ENCODE results near the gene RNF224.

DNA sequence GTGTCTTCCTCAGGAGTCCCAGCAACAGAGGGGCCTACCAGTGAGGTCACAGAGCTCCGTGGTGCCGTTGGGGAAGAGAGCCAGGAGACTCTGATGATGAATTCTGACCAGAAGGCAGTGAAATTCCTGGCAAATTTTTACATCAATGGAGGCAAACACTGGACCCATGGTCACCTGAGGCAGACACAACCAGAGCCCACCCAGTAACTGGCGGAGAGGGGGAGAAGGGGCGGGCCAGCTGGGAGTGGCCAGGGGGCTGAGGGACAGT is 23.8 kb downstream of the RNF224 start, which contains the start of gene STPG3:
- no peak for TF ChIP-seq SREBF2 (IDR thresholded peaks at IDR 0.05)
- TF ChIP-seq, protein P1, sequence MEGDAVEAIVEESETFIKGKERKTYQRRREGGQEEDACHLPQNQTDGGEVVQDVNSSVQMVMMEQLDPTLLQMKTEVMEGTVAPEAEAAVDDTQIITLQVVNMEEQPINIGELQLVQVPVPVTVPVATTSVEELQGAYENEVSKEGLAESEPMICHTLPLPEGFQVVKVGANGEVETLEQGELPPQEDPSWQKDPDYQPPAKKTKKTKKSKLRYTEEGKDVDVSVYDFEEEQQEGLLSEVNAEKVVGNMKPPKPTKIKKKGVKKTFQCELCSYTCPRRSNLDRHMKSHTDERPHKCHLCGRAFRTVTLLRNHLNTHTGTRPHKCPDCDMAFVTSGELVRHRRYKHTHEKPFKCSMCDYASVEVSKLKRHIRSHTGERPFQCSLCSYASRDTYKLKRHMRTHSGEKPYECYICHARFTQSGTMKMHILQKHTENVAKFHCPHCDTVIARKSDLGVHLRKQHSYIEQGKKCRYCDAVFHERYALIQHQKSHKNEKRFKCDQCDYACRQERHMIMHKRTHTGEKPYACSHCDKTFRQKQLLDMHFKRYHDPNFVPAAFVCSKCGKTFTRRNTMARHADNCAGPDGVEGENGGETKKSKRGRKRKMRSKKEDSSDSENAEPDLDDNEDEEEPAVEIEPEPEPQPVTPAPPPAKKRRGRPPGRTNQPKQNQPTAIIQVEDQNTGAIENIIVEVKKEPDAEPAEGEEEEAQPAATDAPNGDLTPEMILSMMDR (IDR thresholded peaks at IDR 0.05), result no peak
- TF ChIP-seq JUNB (IDR thresholded peaks at IDR 0.05), result no peak
- no peak for TF ChIP-seq POLR2A (IDR thresholded peaks at IDR 0.05; ENCODE audit: low read length)
- TF ChIP-seq CEBPB (IDR thresholded peaks at IDR 0.05), result no peak
- TF ChIP-seq, protein P2, sequence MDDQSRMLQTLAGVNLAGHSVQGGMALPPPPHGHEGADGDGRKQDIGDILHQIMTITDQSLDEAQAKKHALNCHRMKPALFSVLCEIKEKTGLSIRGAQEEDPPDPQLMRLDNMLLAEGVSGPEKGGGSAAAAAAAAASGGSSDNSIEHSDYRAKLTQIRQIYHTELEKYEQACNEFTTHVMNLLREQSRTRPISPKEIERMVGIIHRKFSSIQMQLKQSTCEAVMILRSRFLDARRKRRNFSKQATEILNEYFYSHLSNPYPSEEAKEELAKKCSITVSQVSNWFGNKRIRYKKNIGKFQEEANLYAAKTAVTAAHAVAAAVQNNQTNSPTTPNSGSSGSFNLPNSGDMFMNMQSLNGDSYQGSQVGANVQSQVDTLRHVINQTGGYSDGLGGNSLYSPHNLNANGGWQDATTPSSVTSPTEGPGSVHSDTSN (IDR thresholded peaks at IDR 0.05), result no peak
- TF ChIP-seq RCOR1 (IDR thresholded peaks at IDR 0.05; ENCODE audit: low read depth, low read length), result no peak
- TF ChIP-seq MAFK (IDR thresholded peaks at IDR 0.05; ENCODE audit: partially characterized antibody), result no peak
- TF ChIP-seq KDM5A (IDR thresholded peaks at IDR 0.05), result no peak
- TF ChIP-seq EP300 (IDR thresholded peaks at IDR 0.05), result no peak
